ENCODE measurements around the gene CEP85.
A peak's percentile ranks its signal among the peaks of the same experiment; 100 is the strongest.

Gene CEP85

GRCh38 chr1:26274801-26275425 lies 40.9 kb downstream of the CEP85 start:
- Histone ChIP-seq H3K27me3 (ENCODE audit: control insufficient read depth, insufficient read depth, low read length) (no peaks in the 10 kb centered on the region), H3K36me3 (ENCODE audit: control insufficient read depth, insufficient read depth, low read length) (no peaks in the 10 kb centered on the region), H3K27ac (ENCODE audit: low read depth, low read length) (no peak overlapping the region), H3K4me1 (ENCODE audit: control insufficient read depth, insufficient read depth, low read length) (peaks cover 7% of the 10 kb centered on the region), H3K4me3 (ENCODE audit: low read length) (no peak overlapping the region), H3K9ac (ENCODE audit: low read length) (no peak overlapping the region)

GRCh38 chr1:26275580-26276431 lies 41.8 kb downstream of the CEP85 start:
- H3K4me3 ChIP-seq (ENCODE audit: low read length) = no peak overlapping the region
- H3K27ac ChIP-seq (ENCODE audit: low read depth, low read length) = peak overlapping the region; percentile 8
- no peaks in the 10 kb centered on the region for H3K36me3 ChIP-seq (ENCODE audit: control insufficient read depth, insufficient read depth, low read length)
- H3K9ac ChIP-seq (ENCODE audit: low read length) = no peak overlapping the region
- H3K4me1 ChIP-seq (ENCODE audit: control insufficient read depth, insufficient read depth, low read length) = peaks cover 7% of the 10 kb centered on the region
- no peaks in the 10 kb centered on the region for H3K27me3 ChIP-seq (ENCODE audit: control insufficient read depth, insufficient read depth, low read length)

GRCh38 chr1:26276432-26276838 lies 42.4 kb downstream of the CEP85 start:
- Histone ChIP-seq H3K4me1 (ENCODE audit: control insufficient read depth, insufficient read depth, low read length) (peaks cover 7% of the 10 kb centered on the region), H3K9ac (ENCODE audit: low read length) (peak overlapping the region; percentile 19), H3K27me3 (ENCODE audit: control insufficient read depth, insufficient read depth, low read length) (no peaks in the 10 kb centered on the region), H3K4me3 (ENCODE audit: low read length) (peak overlapping the region; percentile 16), H3K36me3 (ENCODE audit: control insufficient read depth, insufficient read depth, low read length) (no peaks in the 10 kb centered on the region), H3K27ac (ENCODE audit: low read depth, low read length) (peak overlapping the region; percentile 8)

GRCh38 chr1:26277261-26277661 lies 43.3 kb downstream of the CEP85 start:
- H3K4me1 ChIP-seq (ENCODE audit: control insufficient read depth, insufficient read depth, low read length) = peaks cover 7% of the 10 kb centered on the region
- no peak overlapping the region for H3K27ac ChIP-seq (ENCODE audit: low read depth, low read length)
- H3K4me3 ChIP-seq (ENCODE audit: low read length) = no peak overlapping the region
- peaks cover 3% of the 10 kb centered on the region for H3K36me3 ChIP-seq (ENCODE audit: control insufficient read depth, insufficient read depth, low read length)
- H3K9ac ChIP-seq (ENCODE audit: low read length) = no peak overlapping the region
- no peaks in the 10 kb centered on the region for H3K27me3 ChIP-seq (ENCODE audit: control insufficient read depth, insufficient read depth, low read length)

GRCh38 chr1:26277719-26278118 lies 43.7 kb downstream of the CEP85 start:
- no peak overlapping the region for H3K9ac ChIP-seq (ENCODE audit: low read length)
- H3K36me3 ChIP-seq (ENCODE audit: control insufficient read depth, insufficient read depth, low read length) = peaks cover 3% of the 10 kb centered on the region
- peaks cover 7% of the 10 kb centered on the region for H3K4me1 ChIP-seq (ENCODE audit: control insufficient read depth, insufficient read depth, low read length)
- no peak overlapping the region for H3K27ac ChIP-seq (ENCODE audit: low read depth, low read length)
- H3K27me3 ChIP-seq (ENCODE audit: control insufficient read depth, insufficient read depth, low read length) = no peaks in the 10 kb centered on the region
- no peak overlapping the region for H3K4me3 ChIP-seq (ENCODE audit: low read length)

GRCh38 chr1:26278303-26278702 lies 44.3 kb downstream of the CEP85 start:
- Histone ChIP-seq H3K9ac (ENCODE audit: low read length) (no peak overlapping the region), H3K4me1 (ENCODE audit: control insufficient read depth, insufficient read depth, low read length) (peaks cover 7% of the 10 kb centered on the region)

GRCh38 chr1:26278724-26279455 lies 44.9 kb downstream of the CEP85 start:
- Histone ChIP-seq H3K4me1 (ENCODE audit: control insufficient read depth, insufficient read depth, low read length) (peaks cover 7% of the 10 kb centered on the region), H3K9ac (ENCODE audit: low read length) (peak overlapping the region; percentile 75), H3K4me3 (ENCODE audit: low read length) (peak overlapping the region; percentile 75), H3K27me3 (ENCODE audit: control insufficient read depth, insufficient read depth, low read length) (no peaks in the 10 kb centered on the region), H3K27ac (ENCODE audit: low read depth, low read length) (peak overlapping the region; percentile 68), H3K36me3 (ENCODE audit: control insufficient read depth, insufficient read depth, low read length) (peaks cover 3% of the 10 kb centered on the region)

More at GRCh38 chr1:26278303-26278702, 44.3 kb downstream of the CEP85 start:
- H3K36me3 ChIP-seq (ENCODE audit: control insufficient read depth, insufficient read depth, low read length) = peaks cover 3% of the 10 kb centered on the region
- no peak overlapping the region for H3K27ac ChIP-seq (ENCODE audit: low read depth, low read length)
- no peak overlapping the region for H3K4me3 ChIP-seq (ENCODE audit: low read length)
- no peaks in the 10 kb centered on the region for H3K27me3 ChIP-seq (ENCODE audit: control insufficient read depth, insufficient read depth, low read length)

- Histone ChIP-seq H3K4me1 (ENCODE audit: control insufficient read depth, insufficient read depth, low read length) (peaks cover 7% of the 10 kb centered on the region), H3K27ac (ENCODE audit: low read depth, low read length) (peak within 1 kb of the TSS; percentile 71), H3K9ac (ENCODE audit: low read length) (peak within 1 kb of the TSS; percentile 75), H3K36me3 (ENCODE audit: control insufficient read depth, insufficient read depth, low read length) (peaks cover 3% of the 10 kb centered on the region), H3K27me3 (ENCODE audit: control insufficient read depth, insufficient read depth, low read length) (no peaks in the 10 kb centered on the region), H3K4me3 (ENCODE audit: low read length) (peak within 1 kb of the TSS; percentile 75)
Observed at GRCh38 chr1:26279456-26280332, 45.7 kb downstream of the CEP85 start, which contains the start of gene SH3BGRL3. SH3BGRL3 (plus strand) TSS chr1:26280086; CDS start chr1:26280156, 70 bp downstream.

GRCh38 chr1:26280333-26281042 lies 46.5 kb downstream of the CEP85 start:
- Histone ChIP-seq H3K27ac (ENCODE audit: low read depth, low read length) (peak overlapping the region; percentile 71), H3K27me3 (ENCODE audit: control insufficient read depth, insufficient read depth, low read length) (no peaks in the 10 kb centered on the region), H3K4me3 (ENCODE audit: low read length) (peak overlapping the region; percentile 75), H3K4me1 (ENCODE audit: control insufficient read depth, insufficient read depth, low read length) (peaks cover 7% of the 10 kb centered on the region), H3K9ac (ENCODE audit: low read length) (peak overlapping the region; percentile 54), H3K36me3 (ENCODE audit: control insufficient read depth, insufficient read depth, low read length) (peaks cover 3% of the 10 kb centered on the region)

GRCh38 chr1:26281091-26281958 lies 47.3 kb downstream of the CEP85 start:
- Histone ChIP-seq H3K4me1 (ENCODE audit: control insufficient read depth, insufficient read depth, low read length) (peaks cover 7% of the 10 kb centered on the region), H3K4me3 (ENCODE audit: low read length) (peak overlapping the region; percentile 75), H3K9ac (ENCODE audit: low read length) (peak overlapping the region; percentile 24), H3K36me3 (ENCODE audit: control insufficient read depth, insufficient read depth, low read length) (peaks cover 3% of the 10 kb centered on the region), H3K27me3 (ENCODE audit: control insufficient read depth, insufficient read depth, low read length) (no peaks in the 10 kb centered on the region), H3K27ac (ENCODE audit: low read depth, low read length) (no peak overlapping the region)
